ENCODE data around the gene AURKAIP1.
A peak's percentile ranks its signal among the peaks of the same experiment; 100 is the strongest.
"Not testable (repeated sequence)": the region's sequence is repeated elsewhere in the genome, so short reads cannot be mapped to it uniquely, and the experiment has no call there.

AURKAIP1 gene

DNA sequence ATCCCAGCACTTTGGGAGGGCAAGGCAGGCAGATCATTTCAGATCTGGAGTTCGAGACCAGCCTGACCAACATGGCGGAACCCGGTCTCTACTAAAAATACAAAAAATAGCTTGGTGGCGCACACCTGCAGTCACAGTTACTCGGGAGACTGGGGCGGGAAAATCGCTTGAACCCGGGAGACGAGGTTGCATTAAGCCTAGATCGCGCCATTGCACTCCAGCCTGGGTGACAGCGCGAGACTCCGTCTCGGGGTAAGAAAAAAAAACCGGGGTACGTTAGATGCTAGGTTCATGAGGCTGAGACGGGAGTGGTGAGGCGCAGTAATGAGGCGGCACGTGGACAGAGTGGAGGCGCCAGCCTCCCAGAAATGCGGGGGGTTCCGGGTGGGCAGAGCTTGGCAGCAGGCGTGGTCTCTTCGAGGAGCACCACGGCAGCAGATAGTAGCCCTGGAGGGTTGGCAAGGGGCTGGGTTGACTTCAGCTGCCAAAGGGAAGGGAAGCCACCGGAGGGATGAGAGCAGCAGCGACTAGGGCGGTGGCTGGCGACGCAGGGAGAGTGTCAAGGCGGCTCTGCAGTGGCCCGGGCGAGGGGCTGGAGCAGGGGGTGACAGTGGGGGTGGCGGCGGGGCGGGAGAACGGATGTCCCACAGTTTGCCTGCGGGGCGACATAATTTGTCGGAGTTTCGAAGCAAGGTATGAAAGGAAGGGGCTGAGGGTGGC is 31.3 kb upstream of the AURKAIP1 start:
- DNase-seq, result no peak

DNA sequence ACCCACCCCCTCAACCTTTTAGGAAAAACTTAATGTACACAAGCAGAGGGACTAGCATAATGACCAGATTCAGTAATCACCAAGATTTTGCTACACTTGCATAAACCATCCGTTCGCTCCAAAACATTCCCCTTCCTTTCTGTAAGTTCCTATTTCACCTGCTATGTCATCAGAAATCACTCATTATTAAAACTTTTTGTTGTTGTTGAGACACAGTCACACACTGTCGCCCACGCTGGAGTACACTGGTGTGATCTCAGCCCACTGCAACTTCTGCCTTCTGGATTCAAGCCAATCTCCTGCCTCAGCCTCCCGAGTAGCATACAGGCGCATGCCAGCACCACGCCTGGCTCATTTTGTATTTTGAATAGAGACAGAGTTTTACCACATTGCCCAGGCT is 28.6 kb upstream of the AURKAIP1 start:
- no peak for DNase-seq

DNA sequence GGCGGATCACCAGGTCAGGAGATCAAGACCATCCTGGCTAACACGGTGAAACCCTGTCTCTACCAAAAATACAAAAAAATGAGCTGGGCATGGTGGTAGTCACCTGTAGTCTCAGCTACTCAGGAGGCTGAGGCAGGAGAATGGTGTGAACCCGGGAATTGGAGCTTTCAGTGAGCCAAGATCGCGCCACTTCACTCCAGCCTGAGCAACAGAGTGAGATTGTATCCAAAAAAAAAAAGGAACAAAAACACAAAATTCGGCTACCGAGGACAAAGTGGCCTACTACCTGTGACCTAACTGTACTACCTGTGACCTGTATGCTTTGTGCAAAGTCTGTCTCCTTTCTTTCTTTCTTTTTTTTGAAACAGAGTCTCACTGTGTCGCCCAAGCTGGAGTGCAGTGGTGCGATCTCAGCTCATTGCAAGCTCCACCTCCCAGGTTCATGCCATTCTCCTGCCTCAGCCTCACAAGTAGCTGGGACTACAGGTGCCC is 27.9 kb upstream of the AURKAIP1 start:
- DNase-seq, result not testable (repeated sequence)

DNA sequence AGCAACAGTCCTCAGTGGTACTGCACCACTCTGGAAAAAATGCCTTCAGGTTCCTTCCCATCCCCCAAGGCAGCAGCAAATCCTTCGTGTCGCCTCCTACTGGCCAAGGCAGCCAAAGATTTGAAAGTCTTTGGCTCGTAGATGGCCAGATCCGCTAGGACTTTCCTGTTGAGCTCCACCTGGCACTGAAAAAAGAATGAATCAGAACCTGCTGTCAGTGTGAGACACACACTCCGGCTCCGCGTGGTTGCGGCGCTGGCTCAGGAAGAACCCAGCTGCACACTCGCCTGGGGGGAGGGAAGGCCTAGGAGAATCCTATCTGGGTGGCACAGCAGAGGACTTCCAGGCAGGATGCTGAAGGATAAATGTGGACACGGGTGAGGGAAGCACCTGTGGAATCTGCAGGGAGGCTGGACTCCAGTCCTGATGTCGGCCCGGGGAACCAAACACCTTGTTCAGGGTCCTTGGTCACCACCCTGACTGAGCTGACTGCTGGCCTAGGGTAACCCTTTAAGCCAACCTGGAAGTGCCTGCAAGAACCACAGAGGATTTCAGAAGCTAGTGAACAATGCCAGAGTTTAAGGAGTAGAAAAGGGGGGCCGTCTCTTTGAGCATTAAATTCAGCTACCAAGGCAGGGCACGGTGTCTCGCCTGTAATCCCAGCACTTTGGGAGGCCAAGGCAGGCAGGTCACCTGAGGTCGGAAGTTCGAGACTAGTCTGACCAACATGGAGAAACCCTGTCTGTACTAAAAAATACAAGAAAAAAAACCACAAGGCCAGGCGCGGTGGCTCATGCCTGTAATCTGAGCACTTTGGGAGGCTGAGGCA is 27.3 kb upstream of the AURKAIP1 start:
- no peak for DNase-seq

DNA sequence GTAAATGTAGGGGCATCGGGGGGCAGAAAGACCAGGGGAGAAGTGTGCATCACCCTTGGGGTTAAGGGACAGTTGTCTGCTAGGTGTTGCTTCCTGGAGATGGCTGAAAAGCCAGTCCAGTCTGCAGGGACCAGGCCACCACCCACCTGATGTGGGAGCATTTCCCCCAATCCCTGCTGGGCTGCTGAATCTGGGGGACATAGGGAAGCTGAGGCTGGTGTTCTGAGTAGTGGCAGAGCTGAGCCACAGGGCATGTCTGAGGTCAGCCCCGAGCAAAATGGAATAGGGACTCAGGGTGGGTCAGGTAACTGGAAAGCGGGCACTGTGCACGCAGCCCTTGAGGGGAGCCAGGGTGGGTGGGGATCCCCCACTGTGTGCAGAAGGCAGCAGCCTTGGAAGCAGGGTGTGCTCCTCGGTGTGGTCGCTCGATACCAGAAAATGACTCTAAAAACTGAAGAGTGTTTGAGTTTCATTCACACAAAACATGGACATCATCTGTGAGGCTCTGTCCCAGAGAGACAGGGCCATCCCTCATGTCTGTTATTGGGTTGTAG is 26.5 kb upstream of the AURKAIP1 start:
- DNase-seq, result no peak

DNA sequence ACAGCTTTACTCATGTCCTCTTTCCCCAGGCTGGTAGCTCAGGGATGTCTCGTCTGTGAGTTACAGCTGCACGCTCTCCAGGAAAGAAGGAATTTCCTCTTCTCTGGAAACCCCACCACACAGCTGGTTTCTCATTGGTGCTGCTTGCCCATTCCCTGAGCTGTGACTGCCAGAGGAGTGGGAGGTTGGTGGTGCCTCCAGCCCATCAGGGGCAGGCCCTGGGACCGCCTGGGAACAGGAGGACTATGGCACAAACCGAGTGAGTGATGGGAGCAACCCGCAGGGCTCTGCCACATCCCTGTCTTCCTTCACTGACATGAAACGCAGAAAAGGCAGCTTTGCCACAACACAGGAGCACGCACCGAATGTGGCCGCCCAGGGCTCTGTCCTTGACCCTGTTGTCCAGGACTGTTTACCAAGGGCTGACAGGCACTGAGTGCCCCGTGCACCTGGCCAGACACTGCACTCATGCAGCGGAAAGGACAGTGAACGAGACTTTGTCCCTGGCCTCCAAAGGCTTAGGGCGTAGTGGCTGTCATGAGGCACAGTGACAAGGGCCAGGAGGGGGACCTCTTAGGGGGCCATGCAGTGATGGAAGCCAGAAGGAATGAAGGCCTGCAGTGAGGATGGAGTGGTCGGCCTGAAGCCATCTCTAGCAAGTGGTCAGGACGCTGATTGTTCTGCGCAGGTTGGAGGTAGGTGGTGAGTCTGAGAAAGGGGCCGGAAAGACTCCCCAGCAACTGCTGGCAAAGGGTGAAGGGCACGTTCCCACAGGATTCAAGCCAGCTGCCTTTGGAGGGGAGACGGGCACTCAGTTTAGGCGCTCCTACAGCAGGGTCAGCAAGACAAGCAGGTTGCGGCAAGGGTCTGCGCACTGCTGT is 25.8 kb upstream of the AURKAIP1 start:
- no peak for DNase-seq

DNA sequence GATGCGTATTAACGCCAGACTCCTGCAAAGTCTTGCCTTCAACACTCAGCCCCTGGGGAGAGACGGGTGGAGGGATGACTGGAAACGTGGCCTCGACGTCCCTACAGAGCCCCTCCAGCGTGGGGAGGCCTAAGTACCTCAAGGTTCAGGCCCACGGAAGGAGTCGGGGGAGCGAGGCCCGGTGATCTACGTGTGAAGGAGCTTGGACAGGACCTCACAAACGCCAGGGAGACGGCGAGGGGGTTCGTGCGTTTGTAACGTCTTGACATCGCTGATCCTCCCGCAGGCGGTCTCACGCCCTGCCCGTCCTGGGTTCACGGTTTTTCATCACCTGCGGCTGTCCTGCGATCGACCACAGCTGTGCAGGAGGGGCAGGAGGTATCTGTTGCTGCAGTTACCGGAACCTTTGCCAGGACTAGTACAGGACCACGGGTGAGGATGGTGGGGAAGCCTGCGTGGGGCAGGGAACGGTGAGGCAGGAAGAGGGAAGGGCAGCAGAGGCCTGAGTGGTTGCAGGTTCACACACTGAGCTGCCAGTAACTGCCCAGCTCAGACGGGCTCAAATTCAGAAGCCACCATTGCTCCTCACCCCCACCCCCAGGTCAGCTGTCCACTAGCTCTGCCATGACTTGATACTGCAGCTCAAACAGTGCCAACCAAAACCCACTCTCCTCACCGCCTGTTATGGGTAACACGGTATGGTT is 25.0 kb upstream of the AURKAIP1 start:
- DNase-seq, result no peak

DNA sequence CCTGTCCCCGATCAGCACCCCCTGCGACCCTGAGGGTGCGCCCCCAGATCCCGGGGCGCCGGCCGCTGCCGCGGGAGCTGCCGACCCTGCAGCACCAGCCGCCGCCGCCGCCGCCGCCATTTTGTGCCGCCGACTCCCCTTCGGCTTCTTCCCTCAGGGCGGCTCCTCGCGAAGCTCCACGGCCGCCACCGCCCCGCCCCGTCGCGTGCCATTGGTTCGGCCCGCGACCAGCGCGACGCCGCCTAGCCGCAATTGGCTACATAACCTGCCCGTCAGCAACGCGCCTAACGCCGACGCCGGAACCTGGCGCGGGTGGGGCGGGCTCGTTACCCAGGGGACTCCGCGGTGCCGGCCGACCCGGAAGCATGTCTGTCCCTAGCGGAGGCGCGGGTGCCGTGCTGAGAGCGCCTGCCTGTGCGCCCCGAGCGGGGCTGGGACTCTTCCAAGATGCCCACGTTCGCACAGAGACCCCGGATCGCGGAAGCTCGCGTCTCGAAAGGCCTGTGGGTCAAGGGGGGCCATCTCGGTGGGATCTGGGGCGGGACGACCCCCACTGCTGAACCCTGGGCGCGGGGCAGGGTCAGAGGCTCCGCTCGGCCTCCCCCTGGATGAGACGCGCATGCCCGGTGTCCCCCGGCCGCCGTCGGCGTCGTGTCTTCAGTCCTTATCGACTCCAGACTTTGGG is 24.3 kb upstream of the AURKAIP1 start, which contains the start of gene CCNL2:
Gene CCNL2, minus strand, starts transcription at position 149 of the 685 bp plus-strand sequence. Its CDS starts 29 bp downstream, at position 120.
- peak; percentile 80 for DNase-seq

DNA sequence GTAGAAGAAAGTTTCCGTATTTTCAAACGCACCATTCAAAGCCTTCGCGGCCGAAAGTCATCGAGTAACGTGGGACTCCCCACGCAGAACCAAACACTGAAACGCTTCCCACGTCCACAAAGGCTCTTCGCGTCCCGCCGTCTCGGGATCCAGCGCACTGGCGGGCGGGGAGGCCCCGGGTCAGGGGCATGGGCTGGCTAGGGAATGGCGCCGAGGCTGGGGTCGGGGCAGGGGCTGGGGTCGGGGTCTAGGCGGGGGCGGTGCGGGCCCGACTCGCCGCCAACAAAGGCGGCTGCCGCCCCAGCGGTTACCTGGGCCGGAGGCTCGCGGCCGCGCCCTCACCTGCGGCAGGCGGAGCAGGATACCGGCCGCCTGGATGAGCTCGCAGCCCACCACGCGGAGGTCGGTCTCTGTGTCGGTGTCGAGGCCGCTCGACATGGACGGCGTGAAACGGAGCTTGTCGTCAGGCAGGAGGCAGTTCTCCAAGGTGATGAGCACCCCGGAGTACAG is 23.7 kb upstream of the AURKAIP1 start:
- no peak for DNase-seq

DNA sequence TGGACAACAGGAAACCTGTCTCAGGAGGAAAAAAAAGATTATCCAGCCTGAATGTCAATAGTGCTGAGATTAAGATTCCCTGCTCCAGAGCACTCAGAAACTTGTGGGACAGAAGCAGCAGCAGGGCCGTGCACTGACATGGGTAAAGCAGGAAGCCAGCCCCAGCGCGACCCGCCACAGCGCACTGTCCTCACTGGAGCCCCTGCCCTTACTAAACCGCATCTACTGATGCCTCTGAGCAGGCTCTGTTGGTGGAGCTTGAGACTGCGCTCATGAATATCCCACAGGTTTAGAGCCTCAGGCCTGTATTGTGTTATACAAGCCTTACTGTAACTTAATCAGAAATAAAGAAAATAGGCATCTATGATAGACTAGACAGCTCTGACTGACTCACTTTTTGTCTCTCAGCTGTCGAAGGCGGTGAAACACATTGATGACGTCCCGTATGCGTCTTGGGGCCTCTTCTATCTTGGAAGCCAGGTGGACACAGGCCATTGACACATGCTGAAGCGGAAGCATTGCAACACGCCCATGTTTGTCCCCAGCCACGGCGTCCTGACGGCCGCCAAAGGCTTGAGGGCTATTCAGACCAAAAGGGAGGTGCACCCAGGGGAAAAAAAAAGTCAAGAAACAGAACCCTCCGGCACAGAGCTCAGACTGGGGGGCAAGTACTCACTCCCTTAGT is 23.0 kb upstream of the AURKAIP1 start:
- no peak for DNase-seq

DNA sequence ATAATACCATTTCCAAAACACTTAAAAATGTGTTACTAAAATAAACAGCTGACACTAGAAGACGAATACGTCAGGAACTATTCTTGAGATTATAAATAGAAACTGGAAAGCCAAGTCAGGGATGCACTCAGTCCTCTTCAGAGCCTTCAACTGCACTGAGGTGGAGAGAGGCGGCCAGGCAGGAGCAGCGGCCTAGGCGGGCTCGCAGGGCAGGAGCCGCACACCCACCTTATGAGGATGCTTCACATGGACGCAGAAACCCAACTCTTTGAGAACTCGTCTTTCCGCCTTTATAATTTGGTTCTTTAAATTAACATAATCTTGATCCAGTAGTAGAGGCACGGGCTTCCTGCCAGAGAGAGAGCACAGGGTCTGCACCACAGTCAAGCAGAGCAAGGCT is 20.2 kb upstream of the AURKAIP1 start:
- no peak for DNase-seq

DNA sequence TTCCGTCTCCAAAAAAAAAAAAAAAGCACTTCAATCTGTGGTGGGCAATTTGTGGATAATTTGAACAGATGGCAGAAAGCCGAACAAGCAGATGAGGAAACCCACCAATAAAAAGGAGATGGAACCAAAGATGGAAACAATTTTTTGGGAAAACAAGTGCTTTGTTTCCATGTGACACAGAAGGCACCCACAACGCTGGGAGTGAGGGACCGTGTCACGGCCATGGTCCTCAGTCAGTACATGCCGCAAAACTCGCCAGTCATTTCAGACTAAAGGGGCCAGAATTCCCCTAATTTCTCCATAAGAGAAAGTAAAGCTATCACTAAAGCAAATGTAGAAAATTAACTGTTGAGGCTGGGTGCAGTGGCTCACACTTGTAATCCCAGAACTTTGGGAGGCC is 19.1 kb upstream of the AURKAIP1 start:
- no peak for DNase-seq

DNA sequence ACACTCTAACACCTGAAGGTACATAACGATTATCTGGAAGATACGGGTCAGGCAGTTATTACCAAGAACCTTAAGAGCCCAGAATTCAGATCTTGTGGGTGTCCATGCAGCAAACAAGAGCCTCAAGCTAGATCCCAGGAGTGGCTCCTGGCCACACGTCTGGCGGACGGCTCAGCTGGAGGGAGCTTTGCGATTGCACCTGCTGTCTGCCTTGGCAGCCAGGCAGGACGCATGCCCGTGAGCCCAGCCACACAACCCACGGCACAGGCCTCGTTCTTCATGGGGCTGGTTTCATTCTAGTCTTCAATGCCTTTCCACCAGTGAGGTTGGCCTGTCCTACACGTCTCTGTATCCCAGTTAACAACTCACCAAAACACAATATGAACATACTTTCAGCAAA is 18.4 kb upstream of the AURKAIP1 start:
- DNase-seq, result no peak

DNA sequence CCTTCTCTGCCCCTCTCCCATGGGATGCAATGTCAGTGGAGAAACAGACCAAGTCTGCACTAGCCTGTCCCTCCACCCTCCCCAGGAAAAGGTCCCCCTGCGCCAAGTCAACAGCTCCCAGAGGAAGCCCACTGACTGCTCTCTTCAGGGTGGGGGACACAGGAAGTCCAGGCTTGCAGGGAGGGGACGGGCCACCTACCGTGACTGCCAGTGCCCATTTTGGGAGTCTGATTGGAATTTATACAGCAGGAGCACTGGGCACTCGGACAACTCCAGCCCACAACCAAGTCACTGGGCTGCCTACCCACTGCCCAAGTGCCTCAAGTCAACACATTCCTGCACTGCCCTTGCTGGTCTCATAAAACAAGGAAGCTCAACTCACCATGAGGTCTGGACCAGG is 18.0 kb upstream of the AURKAIP1 start:
- DNase-seq, result no peak

DNA sequence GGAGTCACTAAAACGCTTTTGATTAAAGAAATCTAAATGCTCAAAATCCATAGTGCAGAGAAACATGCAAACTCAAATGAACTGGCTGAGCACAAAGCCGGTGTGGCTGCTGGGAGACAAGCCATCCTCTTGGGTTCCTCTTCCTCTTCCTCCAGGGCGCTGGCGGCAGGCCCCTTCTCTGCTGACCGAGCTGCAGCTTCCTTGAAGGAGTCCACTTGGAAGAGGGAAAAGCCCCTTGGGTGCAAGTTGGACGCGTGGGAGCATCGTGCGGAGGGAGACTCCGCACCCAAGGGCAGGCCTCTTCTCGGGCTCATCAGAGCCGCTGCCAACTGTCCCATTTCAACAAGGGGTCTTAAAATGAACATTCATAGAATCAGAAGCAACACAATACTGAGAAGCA is 16.2 kb upstream of the AURKAIP1 start:
- DNase-seq, result no peak

DNA sequence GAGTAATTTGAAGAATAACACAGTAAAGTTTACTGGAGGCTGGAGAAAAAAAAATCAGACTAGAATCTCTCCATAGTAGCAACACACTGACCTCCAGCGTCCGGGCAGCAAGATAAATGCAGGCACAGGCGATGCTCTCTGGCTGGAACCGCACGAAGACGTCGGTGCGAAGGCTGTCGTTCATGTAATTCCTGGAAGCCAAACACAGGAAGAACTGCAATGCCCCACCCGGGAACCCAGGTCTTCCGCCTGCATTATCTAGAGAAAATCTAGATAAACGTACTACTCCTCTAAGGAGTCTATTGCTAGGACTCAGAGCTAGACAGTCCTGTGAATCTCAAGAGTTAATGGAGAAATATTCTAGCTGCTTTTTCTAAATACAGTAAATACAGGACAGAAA is 15.7 kb upstream of the AURKAIP1 start:
- no peak for DNase-seq

DNA sequence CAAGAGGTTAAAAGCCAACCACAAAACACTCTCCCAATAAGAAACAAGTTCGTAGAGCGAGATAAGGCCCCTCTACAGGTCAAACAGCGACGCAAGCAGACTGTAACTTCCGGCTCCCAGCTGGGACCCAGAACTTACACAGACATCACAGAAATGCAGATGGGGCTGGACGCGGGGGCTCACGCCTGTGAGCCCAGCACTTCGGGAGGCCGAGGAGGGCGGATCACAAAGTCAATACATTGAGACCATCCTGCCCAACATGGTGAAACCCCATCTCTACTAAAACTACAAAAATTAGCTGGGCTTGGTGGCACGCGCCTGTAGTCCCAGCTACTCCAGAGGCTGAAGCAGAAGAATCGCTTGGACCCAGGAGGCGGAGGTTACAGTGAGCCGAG is 13.1 kb upstream of the AURKAIP1 start:
- no peak for DNase-seq

DNA sequence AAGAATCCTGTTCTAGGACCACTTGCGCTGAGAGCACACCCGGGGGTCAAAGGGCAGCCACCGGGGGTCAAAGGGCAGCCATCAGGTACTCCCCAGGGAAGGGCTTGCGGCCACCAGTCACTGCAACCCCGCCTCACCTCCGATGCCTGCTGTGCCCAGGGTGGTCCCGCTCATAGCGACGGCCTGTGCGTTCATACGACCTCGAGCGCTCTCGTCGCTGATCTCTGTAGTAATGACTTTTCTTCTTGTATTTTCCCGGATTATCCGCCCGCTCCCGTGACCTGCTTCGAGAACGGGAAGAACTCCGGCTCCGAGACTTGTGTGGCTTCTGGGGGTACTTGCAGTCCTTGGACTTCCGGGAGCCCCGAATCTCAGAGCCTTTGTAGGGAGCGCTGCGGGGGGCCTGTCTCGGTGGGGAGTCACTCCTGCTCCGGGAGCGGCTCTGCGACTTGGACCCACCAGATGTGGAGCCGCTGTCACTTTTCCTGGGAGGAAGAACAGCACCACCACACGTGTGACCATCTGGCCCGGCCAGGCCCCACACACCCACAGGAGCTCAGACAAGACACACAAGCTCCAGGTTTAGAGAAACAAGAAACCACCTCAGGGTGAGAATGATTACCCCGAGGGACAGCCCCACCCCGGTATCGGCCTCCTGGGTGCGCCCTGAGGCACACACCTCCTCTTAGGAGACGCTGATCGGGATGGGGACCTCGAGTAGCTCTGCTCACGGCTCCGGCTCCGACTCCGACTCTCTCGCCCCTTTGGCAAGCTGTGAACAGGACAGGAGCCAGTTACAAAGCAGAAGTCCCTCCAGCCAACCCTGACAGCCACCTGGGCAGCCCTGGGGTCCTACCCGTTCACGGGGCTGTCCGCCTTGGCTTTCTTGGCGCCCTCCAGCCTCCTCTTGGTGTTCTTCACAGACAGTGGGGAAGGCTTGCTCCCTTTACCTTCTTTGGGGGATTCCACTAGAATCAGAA is 12.4 kb upstream of the AURKAIP1 start:
- DNase-seq, result no peak

DNA sequence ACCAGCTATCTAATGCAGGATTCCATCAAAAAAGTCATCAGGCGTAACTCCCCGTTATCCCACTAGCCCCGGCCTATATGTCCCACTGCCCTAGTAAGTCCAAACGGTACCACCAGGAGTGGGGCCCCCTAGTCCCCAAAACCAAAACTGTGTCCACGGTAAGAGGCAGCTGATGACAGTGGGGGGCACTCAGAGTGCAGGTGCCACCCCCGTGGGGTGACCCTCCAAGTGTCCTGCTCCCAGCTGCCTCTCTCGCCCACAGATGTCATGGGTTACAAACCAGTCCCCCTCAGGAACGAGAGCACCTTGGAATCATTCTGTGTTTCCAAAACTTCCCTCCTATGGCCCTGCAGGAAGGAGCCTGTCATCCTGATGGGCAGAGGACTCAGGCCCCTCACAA is 10.9 kb upstream of the AURKAIP1 start:
- no peak for DNase-seq
